K562 (cell line): Measurements from ENCODE around the gene SGK1. TPM values are rescaled to one million over a fixed set of nuclear protein-coding genes. Genes with fewer than 3 reads are reported as not detected.
A peak's percentile ranks its signal among the peaks of the same experiment; 100 is the strongest.

ENCODE experiments used
- CHAMP1 ChIP-seq: fragments of 450-650 bp; IDR thresholded peaks from 2 replicates; pipeline ENCODE4 v1.6.1; 2016; ENCODE audit warnings: mild to moderate bottlenecking
- NELFE ChIP-seq: IDR thresholded peaks from 2 replicates; pipeline ENCODE4 v1.6.1; 2011; ENCODE audit warnings: mild to moderate bottlenecking; ENCODE audit not compliant: insufficient read depth, insufficient read length
- NFYB ChIP-seq: IDR thresholded peaks from 2 replicates; pipeline ENCODE4 v1.6.1; 2011; ENCODE audit warnings: mild to moderate bottlenecking, moderate library complexity; ENCODE audit not compliant: insufficient read length; ENCODE audit errors: extremely low read depth
- PML ChIP-seq: IDR thresholded peaks from 2 replicates; pipeline ENCODE4 v1.6.1; 2012; ENCODE audit warnings: low read length, inconsistent platforms
- THRA ChIP-seq: fragments of 450-650 bp; IDR thresholded peaks from 2 replicates; pipeline ENCODE4 v1.6.1; 2017; ENCODE audit warnings: mild to moderate bottlenecking, moderate library complexity
- polyA plus RNA-seq, 8 experiments: library from polyadenylated mRNA; depleted of rRNA in 4 of 8; stranded (reverse) in 5 of 8; unstranded in 3 of 8; fragments of >200 nt; fragmentation: Nextera tagmentation in 2 of 8; fragmentation: Illumina TruSeq in 1 of 8; extraction: Ambion mirVana in 2 of 8; extraction: Trizol in 1 of 8; gene quantifications; 2 replicates each; pipeline versions ENCODE4 v1.2.1 to v1.2.3, GENCODE V29; 2011 to 2014; ENCODE audit warnings: inconsistent platforms in 1 of 8, missing spikeins in 1 of 8
- total RNA-seq, 7 experiments: library from RNA; depleted of rRNA in 6 of 7; stranded (reverse); fragments of >200 nt in 6 of 7; fragmentation: Illumina TruSeq in 2 of 7; extraction: Trizol in 2 of 7; gene quantifications; 2 replicates each; pipeline versions ENCODE4 v1.2.1 to v1.2.3, GENCODE V29; 2011 to 2021; ENCODE audit warnings: low replicate concordance in 1 of 7
- TF ChIP-seq, protein P1 (sequence below): sonication (generic); formaldehyde crosslinking; IDR thresholded peaks from 2 replicates; pipeline ENCODE4 v1.8.1; 2023; ENCODE audit warnings: mild to moderate bottlenecking, missing genetic modification reagents

SGK1 gene
- total and polyA plus RNA-seq, 9 of the 15 experiments (the other 6 are each of a cell fraction or from before 2014, with no cell fraction given) = 3.5 to 7.2 (median 3.9) TPM

DNA sequence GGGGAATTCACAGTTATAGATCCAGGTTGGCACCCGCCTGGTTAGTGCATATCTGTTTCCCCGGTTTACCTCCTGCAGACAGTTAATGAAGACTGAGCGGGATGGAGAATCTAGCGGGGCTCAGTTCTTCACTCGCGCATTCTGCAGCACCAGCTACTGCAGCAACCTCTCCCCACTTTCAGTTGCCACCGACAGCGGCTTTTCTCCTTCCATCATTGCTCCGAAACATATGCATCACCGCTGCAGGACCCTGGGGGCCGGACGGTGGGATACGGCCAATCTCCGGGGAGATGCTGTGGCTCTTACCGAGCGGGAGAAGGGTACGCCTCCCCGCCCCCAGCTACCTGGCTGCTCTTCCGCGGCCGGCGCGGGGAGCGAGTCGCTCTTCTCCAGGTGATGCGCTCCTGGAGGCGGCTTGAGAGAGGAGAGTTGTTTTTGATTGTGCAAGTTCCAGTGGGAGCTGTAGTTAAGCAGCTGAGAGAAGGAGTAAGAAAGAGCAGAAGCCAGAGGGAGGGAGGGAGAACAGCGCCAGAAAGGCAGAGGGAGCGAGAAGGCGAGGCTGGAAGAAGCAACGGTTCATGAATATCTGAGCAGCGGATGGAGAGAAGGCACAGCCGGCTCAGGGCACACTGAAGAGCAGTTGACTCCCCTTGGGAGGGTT lies at the start of gene SGK1 (continued):
- TF ChIP-seq, protein P1, sequence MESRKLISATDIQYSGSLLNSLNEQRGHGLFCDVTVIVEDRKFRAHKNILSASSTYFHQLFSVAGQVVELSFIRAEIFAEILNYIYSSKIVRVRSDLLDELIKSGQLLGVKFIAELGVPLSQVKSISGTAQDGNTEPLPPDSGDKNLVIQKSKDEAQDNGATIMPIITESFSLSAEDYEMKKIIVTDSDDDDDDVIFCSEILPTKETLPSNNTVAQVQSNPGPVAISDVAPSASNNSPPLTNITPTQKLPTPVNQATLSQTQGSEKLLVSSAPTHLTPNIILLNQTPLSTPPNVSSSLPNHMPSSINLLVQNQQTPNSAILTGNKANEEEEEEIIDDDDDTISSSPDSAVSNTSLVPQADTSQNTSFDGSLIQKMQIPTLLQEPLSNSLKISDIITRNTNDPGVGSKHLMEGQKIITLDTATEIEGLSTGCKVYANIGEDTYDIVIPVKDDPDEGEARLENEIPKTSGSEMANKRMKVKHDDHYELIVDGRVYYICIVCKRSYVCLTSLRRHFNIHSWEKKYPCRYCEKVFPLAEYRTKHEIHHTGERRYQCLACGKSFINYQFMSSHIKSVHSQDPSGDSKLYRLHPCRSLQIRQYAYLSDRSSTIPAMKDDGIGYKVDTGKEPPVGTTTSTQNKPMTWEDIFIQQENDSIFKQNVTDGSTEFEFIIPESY (CRISPR knock-in tag) = peak; percentile 40; the same call in 1 of the 2 replicates
- 0 out of 2 replicates have a peak, but pooled peaks have one; percentile 32 for TF ChIP-seq CHAMP1
- no peak for TF ChIP-seq THRA
- TF ChIP-seq NFYB = no peak
- no peak for TF ChIP-seq PML
- TF ChIP-seq NELFE = no peak
